Measurements from ENCODE around the gene RNLS.

RNLS gene

DNA sequence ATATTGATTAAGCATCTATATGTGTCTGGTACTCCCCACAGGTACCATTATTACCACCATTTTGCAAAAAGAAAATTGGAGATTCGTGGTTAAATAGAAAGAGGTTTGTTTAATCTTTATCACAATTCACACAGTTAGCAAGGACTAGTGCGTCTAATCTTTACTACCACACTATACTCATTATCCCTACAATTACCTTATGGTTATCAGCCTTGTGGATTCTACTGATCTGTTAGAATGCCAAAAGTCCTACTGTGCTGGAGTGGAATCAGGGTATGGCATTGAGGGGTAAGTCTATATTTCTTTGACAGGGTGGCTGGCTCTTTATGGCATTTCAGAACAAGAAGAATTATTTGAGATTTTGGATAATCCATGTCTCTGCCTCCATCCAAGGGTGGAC lies 156.1 kb downstream of the RNLS start:
- DNase-seq, result no peak

DNA sequence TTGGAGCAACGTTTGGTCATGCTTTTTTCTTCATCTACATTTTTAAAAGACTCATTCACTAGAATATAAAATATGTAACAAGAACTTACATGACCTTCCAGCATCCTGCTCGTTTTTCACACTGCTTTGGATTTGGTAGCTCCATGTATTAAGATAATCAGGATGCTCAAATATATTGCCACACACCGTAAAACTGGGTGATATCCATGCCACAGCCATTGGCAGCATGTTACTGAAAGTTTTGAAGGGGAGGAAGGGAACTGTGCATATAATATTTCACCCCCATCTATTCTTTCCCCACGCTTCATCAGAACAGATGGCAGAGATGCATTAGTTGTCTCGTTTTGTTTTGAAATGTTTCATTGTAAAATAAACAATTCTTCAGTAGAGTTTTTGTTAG lies 158.2 kb downstream of the RNLS start:
- DNase-seq, result no peak

DNA sequence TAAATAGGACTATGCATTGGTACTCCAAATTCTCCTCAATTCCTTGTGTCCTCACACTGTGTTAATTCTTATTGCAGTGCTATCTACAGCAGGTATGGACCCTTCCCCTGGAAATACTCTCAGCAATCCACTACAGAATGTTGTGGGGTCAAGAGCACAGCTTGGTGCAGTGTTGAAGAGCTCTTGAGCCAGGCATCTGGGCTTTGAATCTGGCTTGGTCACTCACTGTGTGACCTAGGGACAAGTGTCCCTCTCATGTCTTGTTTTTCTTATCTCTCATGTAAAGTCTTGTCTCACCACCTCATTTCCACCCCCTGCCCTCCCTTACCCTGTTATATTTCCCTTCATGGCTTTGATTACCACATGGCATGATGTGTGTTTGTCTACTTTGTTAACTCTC lies 159.4 kb downstream of the RNLS start:
- DNase-seq, result no peak

DNA sequence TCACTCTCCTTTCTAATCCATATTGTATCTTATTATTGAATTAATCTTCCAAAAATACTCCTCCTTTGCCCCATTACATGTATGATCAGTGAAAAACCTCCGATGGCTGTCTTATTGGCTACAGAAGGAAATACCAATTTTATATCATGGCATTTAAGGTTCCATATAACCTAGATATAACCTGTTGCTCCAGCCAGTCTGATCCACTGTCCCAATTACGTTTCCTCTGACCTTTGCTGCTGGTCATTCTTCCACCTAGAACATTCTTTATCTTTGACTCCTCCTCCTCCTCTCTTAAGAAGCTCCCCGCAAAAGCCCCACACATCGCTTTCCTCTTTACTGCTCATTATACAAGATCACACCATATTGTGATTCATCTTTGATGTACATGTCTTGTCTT lies 161.5 kb downstream of the RNLS start:
- DNase-seq, result no peak

GRCh38 chr10:88418871-88419270 lies 164.2 kb downstream of the RNLS start:
- no peak for DNase-seq

GRCh38 chr10:88417387-88418030 lies 165.6 kb downstream of the RNLS start:
- no peak for DNase-seq

- no peak for DNase-seq
Observed at GRCh38 chr10:88416801-88417200, 166.3 kb downstream of the RNLS start.

GRCh38 chr10:88415533-88416130 lies 167.5 kb downstream of the RNLS start:
- DNase-seq, result no peak

GRCh38 chr10:88413412-88413811 lies 169.7 kb downstream of the RNLS start:
- no peak for DNase-seq

GRCh38 chr10:88411772-88412349 lies 171.3 kb downstream of the RNLS start:
- DNase-seq, result no peak

GRCh38 chr10:88409824-88410223 lies 173.3 kb downstream of the RNLS start:
- no peak for DNase-seq

DNA sequence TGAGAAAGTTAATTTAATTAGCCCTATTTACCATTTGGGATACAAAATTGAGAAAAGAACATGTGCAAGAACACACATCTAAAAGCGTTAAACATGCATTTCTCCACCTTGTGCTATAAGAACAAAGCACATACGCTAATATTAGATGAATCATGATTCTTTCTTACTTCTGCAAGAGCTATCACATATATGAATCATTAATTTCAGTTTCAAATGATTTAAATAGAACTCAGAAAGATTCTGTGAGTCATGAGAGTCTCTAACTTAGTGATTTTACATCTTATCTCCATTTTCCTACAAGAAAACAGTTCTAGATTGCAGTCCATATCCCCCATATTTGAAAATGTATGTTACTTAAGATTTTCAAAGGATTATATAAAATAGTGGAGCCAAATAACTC lies 173.9 kb downstream of the RNLS start:
- no peak for DNase-seq

DNA sequence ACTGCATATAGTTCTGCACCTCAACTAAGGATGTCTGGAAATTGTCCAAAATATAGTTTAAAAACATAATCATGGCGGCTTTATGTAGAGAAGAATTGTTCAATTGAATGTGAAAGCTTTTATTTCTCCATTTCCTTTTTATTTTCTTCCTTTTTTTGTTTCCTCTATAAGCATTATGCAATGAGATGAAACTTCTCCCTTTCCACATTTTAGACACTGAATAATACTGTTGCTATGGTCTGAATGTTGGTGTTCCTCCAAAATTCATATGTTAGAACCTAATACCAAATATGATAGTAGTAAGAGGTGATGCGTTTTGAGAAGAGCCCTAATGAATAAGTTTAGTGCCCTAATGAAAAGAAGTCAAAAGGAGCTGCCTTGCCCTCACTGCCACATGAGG lies 175.0 kb downstream of the RNLS start:
- no peak for DNase-seq

- DNase-seq, result no peak
Observed at GRCh38 chr10:88404133-88404532, 179.0 kb downstream of the RNLS start.

GRCh38 chr10:88401671-88402347 lies 181.3 kb downstream of the RNLS start:
- DNase-seq, result no peak

DNA sequence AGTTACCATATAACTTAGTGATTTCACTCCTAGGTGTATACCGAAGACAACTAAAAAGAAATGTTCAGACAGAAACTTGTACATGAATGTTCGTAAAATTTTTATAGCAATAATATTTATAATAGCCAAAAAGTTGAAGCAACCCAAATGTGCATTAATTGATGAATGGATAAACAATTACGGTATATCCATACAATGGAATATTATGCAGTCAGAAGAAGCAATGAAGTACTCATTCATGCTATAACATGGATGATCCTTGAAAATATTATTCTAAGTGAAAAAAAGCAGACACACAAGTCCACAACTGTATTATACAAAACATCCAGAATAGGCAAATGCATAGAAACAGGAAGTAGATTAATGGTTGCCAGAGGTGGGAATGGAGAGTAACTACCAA lies 183.9 kb downstream of the RNLS start:
- no peak for DNase-seq

DNA sequence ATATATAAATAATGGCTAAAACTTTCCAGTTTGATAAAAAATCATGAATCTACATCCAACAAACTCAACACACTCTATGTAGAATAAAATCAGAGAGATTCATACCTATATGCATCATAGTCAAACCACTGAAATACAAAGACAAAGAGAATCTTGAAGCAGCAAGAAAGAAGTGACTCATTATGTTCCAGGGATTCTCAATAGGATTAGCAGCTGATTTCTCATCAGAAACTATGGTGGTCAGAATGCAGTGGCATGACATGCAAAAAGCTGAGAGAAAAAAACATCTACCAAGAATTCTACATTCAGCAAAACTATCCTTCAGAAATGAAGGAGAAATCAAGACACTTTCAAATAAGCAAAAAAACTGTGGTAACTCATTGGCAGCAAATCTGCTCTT lies 187.4 kb downstream of the RNLS start:
- no peak for DNase-seq

GRCh38 chr10:88392222-88392621 lies 190.9 kb downstream of the RNLS start:
- DNase-seq, result no peak

- no peak for DNase-seq
Observed at GRCh38 chr10:88390041-88390440, 193.1 kb downstream of the RNLS start.

DNA sequence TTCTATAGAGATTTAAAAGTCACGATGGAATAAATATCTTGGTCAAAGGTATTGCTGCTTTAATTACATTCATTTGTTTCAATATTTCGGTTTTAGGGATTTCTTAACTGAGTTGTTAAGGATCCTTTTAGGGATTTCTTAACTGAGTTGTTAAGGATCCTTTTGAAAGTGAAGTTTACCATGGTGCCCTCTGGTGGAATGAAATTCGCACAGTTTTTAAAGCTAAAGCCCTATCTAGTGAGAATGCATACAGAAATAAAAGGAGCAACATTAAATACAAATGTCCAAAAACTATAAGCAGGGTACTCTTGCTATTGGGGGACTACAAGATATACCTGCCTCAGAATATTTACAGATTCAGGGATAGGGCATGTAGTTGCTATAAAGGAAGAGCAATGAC lies 193.7 kb downstream of the RNLS start:
- peak; percentile 15 for DNase-seq

- no peak for DNase-seq
Observed at GRCh38 chr10:88388324-88388723, 194.8 kb downstream of the RNLS start.

DNA sequence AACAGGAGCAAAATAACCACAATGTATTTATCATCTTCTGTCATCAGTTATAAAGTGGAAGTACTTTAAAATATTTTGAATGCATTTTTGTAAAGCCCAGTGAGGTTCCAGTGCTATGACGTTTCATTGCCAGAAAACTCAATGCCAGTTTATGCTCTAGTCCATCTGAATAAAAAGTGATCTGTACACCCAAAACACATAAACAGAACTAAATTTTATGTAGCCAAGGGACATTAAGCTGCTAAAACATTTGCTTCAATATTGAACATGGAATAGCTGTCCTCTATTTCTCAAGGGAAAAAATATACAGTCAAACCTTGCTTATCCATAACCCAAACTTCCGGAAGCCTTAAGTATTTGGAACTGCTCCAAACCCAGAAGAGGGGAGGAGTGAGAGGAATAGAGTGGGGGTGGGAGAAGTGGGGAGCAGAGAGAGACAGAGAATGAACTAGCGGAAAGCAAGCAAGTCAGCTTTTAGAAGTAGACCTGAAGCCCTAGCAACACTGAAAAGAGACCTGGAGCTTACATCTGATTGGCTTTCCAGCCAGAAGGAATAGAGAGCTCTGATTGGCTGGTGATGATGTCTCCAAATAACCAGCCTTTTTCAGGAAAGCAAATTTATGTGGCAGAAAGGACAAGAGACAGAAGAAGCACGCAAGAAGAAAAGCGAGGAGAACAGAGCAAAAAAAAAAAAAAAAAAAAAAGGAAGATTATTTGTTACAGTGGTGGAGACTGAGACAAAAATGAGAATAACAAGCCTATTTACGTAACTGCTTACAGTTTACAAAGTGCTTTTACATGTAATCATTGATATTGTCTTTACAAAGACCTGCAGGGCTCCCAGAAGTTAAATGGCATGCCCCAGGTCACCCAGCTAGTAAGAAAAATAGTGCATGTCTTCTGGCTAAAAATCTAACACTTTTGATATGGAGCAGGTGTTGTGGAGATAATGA lies 196.0 kb downstream of the RNLS start:
- no peak for DNase-seq

GRCh38 chr10:88386204-88386788 lies 196.8 kb downstream of the RNLS start:
- DNase-seq, result no peak
